Measurements from ENCODE around the gene ZNF836. TPM values are rescaled to one million over a fixed set of nuclear protein-coding genes. Genes with fewer than 3 reads are reported as not detected.

The ZNF836 gene
- total and polyA plus RNA-seq, 9 of the 15 experiments (the other 6 are each of a cell fraction or from before 2014, with no cell fraction given) = 0.24 to 0.69 (median 0.64) TPM; not detected in 2

GRCh38 chr19:52138278-52138982 lies 33.0 kb downstream of the ZNF836 start (continued):
- TF ChIP-seq YBX1 (IDR thresholded peaks at IDR 0.05) = no peak
- no peak for TF ChIP-seq TAF7 (tag; IDR thresholded peaks at IDR 0.05)
- TF ChIP-seq, protein P1, sequence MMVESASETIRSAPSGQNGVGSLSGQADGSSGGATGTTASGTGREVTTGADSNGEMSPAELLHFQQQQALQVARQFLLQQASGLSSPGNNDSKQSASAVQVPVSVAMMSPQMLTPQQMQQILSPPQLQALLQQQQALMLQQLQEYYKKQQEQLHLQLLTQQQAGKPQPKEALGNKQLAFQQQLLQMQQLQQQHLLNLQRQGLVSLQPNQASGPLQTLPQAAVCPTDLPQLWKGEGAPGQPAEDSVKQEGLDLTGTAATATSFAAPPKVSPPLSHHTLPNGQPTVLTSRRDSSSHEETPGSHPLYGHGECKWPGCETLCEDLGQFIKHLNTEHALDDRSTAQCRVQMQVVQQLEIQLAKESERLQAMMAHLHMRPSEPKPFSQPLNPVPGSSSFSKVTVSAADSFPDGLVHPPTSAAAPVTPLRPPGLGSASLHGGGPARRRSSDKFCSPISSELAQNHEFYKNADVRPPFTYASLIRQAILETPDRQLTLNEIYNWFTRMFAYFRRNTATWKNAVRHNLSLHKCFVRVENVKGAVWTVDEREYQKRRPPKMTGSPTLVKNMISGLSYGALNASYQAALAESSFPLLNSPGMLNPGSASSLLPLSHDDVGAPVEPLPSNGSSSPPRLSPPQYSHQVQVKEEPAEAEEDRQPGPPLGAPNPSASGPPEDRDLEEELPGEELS (CRISPR knock-in tag; IDR thresholded peaks at IDR 0.05; ENCODE audit: borderline replicate concordance) = no peak
- TF ChIP-seq TFAM (CRISPR knock-in tag; conservative IDR thresholded peaks at IDR 0.05) = no peak
- no peak for TF ChIP-seq CREB5 (CRISPR knock-in tag; IDR thresholded peaks at IDR 0.05)
- no peak for TF ChIP-seq POLR2H (tag; IDR thresholded peaks at IDR 0.05; ENCODE audit: low read depth)
- no peak for TF ChIP-seq ARHGAP35 (IDR thresholded peaks at IDR 0.05; ENCODE audit: partially characterized antibody)
- no peak for TF ChIP-seq CBX3 (IDR thresholded peaks at IDR 0.05; ENCODE audit: borderline replicate concordance in 1 of 2, low read length in 2 of 2)
- TF ChIP-seq BCL6 (CRISPR knock-in tag; IDR thresholded peaks at IDR 0.05) = no peak
- TF ChIP-seq HNRNPLL (IDR thresholded peaks at IDR 0.05; ENCODE audit: low read depth, low read length, poor library complexity, severe bottlenecking) = no peak
- TF ChIP-seq CTCFL (IDR thresholded peaks at IDR 0.05; ENCODE audit: borderline replicate concordance, insufficient read depth, low read depth, low read length, poor library complexity, severe bottlenecking) = no peak
- TF ChIP-seq ZSCAN32 (CRISPR knock-in tag; IDR thresholded peaks at IDR 0.05) = no peak
- no peak for TF ChIP-seq CBFA2T3 (IDR thresholded peaks at IDR 0.05)
- TF ChIP-seq MAFF (IDR thresholded peaks at IDR 0.05; ENCODE audit: low read length) = no peak
- TF ChIP-seq CBX1 (IDR thresholded peaks at IDR 0.05; ENCODE audit: low read depth) = no peak
- TF ChIP-seq RHOXF2B (CRISPR knock-in tag; conservative IDR thresholded peaks at IDR 0.05) = no peak
- TF ChIP-seq USF1 (CRISPR knock-in tag; IDR thresholded peaks at IDR 0.05) = peak; percentile 70
- no peak for TF ChIP-seq ZNF23 (CRISPR knock-in tag; IDR thresholded peaks at IDR 0.05)
- TF ChIP-seq ZFP36 (IDR thresholded peaks at IDR 0.05; ENCODE audit: low read depth, low read length, partially characterized antibody) = no peak
- TF ChIP-seq EGR1 (conservative IDR thresholded peaks at IDR 0.05) = 0 out of 2 replicates have a peak, but pooled peaks have one; percentile 27
- TF ChIP-seq, protein P2, sequence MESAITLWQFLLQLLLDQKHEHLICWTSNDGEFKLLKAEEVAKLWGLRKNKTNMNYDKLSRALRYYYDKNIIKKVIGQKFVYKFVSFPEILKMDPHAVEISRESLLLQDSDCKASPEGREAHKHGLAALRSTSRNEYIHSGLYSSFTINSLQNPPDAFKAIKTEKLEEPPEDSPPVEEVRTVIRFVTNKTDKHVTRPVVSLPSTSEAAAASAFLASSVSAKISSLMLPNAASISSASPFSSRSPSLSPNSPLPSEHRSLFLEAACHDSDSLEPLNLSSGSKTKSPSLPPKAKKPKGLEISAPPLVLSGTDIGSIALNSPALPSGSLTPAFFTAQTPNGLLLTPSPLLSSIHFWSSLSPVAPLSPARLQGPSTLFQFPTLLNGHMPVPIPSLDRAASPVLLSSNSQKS (CRISPR knock-in tag; IDR thresholded peaks at IDR 0.05) = no peak
- peak; percentile 62 for TF ChIP-seq L3MBTL2 (IDR thresholded peaks at IDR 0.05)
- TF ChIP-seq CXXC5 (CRISPR knock-in tag; IDR thresholded peaks at IDR 0.05) = no peak

Measured in K562 (cell line).